HG03354 (cell line): ENCODE results near the gene CCDC60.
"Not testable (repeated sequence)": the region's sequence is repeated elsewhere in the genome, so short reads cannot be mapped to it uniquely, and the experiment has no call there.

Experiments
- ATAC-seq: cut with Tn5 transposase; IDR thresholded peaks from one replicate; pipeline ENCODE4 v1.9.1; 2021; ENCODE audit warnings: mild to moderate bottlenecking; ENCODE audit not compliant: unreplicated experiment, poor library complexity, severe bottlenecking

CCDC60 gene

GRCh38 chr12:119327471-119327870 lies 7.1 kb upstream of the CCDC60 start:
- no peak for ATAC-seq

DNA sequence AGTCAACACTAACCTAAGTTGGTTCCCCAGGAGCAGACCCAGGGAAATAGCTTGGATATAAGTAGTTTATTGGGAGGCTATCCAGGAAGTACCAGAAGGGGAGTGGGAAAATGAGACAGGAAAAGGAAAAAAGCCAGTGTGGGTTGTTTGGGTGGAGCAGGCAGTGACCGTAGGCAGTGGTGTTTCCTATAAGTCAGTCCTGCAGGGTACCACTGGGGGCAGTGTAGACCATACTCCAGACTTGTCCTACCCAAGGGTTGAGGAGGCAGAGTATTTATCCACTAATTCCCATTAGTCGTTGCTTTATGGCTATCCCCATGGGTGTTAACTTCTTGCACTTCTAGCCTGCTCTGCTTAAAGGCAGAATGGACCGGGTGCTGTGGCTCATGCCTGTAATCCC lies 6.4 kb upstream of the CCDC60 start:
- no peak for ATAC-seq

DNA sequence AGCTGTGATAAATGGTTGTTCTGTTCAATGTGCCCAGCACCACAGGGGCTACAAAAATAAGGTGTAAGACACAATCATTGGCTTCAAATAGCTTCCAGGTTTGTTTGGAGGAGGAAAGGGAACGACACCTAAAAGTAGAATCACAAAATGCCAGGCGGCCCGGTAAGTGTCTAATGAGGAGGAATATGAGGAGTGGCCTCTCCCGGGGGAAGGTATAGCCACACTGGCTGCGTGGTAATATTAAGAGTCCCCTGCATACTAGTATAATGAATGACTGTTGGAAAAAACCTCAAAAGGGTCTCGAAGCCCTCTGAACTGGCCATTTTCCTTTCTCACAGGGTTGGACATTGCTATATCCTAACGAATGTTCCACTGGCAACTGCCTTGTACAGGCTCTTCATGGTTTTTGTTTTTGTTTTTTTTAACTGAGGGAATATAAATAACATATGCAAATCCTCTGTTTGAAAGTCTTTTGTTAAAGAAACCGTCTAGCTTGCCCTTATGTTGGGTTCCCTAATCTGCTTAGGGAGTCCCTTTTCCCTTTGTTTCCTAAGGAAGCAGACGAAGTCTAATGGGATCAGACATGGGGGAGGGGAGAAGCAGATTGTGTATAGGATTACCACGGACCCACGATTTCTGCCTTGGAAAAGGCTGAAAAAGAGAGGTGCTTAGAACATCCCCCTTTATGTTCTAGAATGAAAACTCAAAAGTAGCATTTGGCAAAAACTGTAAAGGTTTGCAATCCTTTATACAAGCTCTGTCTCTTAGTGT lies 4.2 kb downstream of the CCDC60 start:
- ATAC-seq = no peak

DNA sequence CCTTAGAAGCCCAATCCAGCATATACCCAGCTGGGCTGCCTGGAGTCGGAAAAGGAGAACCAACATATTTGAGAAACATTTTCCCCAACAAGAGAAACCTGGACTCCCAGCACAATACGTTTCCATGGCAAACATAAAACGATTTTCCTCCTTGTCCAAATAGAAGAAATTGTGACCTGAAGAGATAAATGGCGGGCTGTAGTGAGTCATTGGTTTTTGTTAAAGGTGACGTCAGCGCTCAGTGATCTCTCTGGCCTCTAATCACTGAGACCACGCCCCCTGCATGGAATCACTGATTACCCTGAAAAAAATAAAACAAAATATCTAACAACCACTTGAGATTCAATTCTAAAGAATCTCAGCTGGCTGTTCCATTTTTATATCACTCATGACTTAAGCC lies 6.0 kb downstream of the CCDC60 start:
- ATAC-seq = no peak

GRCh38 chr12:119341020-119341419 lies 6.5 kb downstream of the CCDC60 start:
- no peak for ATAC-seq

DNA sequence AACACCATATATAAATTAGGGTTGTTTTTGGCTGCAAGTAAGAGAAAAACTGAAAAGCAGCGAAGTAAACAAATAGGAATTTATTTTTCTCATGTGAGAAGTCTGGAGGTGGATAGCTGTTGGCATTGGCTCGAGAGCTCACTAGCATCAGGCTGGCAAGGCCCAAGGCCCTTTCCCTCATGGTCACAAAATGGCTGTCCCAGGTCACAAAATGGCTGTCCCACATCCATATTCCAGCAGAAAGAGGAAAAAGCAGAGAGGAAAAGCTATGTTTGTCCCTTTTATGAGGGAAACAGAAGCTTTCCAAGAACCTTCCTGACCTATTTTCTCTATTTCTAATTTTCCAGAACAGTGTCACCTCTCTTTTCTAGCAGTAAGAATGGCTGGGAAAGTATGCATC lies 7.5 kb downstream of the CCDC60 start:
- ATAC-seq = no peak

DNA sequence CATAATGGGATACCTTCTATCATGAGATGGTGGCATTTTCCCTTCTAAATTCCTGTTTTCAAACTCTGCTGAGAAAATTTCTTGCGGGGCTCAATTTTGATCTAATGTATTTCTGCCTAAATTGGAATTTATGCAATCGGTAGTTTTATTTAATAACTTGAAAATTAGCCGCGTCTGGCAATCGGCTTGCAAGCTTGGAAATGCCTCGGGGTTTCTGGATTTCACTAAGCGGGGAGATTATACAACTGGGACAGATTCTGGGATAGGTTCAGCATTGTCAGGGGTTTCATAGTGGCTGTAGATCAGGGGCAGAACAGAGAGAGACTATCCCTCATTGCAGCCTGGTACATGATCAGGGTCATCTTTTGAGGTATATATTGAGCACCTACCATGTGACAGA lies 8.6 kb downstream of the CCDC60 start:
- ATAC-seq = no peak

DNA sequence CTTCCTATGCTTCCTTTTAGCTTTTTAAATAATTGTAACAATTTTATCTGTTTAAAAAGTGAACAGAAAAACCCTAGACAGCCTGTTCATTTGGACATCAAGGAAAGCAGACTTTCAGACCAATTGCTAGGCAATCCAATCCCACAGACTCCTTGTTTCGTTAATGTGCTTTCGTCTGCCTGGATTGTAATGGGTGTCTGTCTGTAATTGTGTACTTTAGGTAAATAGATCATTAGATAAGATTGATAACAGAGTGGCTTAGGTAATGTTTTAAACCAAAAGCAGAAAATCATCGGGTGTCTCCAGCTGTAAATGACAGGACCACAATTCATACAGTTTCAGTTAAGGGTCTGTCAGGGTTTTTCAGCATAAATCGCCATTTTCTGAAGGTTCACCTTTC lies 19.6 kb downstream of the CCDC60 start:
- ATAC-seq = no peak

DNA sequence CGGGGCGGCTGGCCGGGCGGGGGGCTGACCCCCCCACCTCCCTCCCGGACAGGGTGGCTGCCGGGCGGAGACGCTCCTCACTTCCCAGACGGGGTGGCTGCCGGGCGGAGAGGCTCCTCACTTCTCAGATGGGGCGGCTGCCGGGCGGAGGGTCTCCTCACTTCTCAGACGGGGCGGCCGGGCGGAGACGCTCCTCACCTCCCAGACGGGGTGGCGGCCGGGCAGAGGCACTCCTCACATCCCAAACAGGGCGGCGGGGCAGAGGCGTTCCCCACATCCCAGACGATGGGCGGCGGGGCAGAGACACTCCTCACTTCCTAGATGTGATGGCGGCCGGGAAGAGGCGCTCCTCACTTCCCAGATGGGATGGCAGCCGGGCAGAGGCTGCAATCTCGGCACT lies 25.8 kb downstream of the CCDC60 start:
- not testable (repeated sequence) for ATAC-seq

DNA sequence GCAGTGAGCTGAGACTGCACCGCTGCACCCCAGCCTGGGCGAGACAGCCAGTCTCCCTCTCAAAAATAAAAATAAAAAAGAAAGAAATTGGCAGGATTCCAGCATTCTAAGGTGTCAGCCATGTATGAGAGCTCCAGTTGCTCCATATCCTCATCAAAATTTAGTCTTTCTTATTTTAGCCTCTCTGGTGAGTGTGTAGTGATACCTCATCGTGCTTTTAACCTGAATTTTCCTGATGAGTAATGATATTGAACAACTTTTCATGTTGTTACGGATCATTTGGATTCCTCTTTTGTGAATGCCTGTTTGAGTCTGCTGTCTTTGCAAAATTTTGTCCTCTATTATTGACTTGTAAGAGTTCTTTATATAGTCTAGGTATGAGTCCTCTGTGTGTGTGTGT lies 28.5 kb downstream of the CCDC60 start:
- ATAC-seq = no peak

DNA sequence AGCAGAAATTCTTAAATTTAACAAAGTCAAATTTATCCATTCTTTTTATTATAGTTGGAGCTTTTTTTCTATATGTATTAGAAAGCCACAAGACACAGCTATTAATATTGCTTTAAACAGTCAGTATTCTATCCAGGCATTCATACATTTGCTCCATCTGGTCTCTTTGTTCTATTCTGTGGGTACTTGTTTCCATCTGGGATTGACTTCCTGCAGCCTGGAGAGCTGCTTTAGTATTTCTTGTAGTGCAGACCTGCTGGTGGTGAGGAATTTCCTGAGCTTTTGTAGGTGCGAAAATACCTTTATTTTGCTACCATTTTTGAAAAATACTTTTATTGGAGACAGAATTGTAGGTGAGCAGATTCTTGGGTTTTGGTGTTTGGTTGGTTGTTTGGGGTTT lies 29.0 kb downstream of the CCDC60 start:
- no peak for ATAC-seq

DNA sequence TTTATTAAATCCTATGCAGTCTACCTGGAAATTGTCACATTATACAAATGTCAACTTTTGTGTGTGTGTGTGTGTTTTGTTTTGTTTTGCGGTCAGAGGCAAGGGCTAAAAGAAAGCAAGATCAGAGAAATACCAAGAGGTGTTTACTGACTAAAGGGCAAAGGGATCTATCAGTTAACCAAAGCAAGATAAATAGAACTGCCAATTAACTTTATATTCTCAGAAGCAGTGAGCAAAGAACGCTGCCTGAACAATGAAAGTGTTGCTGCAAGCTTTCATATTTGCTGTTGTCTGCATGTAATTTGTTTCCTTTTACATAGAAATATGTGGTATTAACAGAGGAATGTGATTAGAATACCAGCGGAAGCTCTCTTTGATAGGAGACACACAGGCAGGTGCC lies 30.9 kb downstream of the CCDC60 start:
- no peak for ATAC-seq

DNA sequence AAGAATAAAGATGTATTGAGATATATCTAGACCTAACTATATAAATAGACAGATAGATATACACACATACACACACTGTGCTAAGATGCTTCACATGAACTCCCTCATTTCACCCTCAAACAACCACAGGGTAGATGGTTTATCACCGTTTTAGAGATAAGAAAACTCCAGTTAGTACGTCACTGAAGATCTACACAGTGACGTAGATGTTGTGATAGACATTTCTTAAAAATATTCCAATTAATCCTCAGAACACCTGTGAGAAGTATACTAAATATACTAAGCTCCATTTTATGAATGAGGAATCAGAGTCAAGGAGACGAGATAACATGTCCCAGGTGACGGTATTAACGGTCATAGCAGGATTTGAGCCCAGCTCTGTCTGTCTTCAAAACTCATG lies 31.5 kb downstream of the CCDC60 start:
- no peak for ATAC-seq

GRCh38 chr12:119369161-119369560 lies 34.6 kb downstream of the CCDC60 start:
- no peak for ATAC-seq

DNA sequence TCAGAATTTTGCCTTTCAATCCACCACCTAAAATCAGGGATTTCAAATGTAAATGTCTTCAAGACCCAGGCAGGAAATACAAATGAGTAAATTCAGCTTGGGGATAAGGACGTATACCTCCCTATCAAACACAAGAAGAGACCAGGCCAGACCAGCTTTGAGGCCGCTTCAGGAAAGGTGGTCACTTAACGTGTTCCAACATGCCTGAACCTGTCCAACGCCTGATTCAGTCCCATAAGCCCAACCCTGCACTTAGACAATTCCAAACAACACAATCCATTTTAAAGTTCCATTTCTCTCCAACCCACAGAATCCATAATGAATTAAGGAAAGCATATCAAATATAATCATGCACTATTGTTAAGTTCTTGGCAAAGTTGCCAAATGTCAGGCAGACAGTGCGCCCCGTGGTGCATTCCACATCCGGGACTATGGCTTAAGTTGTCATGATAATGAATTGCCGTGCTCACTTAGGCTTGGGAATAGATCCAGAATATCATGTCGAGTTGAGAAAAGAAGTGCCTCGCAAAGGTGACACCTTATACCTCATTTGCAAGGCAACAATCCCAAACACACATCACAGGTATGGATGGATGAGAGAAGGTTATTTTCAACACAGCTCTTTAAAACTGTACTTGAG lies 35.5 kb downstream of the CCDC60 start:
- ATAC-seq = no peak

DNA sequence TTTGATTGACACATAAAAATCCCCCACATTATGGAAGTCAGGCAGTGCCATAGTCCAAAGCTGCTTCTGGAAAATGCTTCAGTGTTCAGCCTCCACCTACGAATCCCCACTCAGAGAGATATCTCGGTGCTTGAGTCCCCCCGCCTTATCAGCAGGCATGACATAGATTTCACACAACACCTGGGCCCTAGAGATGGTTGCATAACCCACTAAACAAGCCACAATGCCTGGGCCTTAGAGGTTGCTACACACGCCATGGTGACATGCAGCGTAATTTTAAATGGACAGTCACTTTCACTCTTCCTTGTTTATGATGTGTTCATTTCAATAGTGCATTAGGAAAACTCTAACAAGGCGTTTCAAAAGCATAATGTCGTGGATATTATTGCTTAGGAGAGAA lies 38.0 kb downstream of the CCDC60 start:
- ATAC-seq = no peak

- no peak for ATAC-seq
Measured at GRCh38 chr12:119373001-119373400, 38.5 kb downstream of the CCDC60 start.

- ATAC-seq = no peak
Measured at GRCh38 chr12:119373666-119374065, 39.1 kb downstream of the CCDC60 start.

GRCh38 chr12:119374635-119375034 lies 40.1 kb downstream of the CCDC60 start:
- no peak for ATAC-seq

- ATAC-seq = no peak
Measured at GRCh38 chr12:119375075-119375882, 40.8 kb downstream of the CCDC60 start.

GRCh38 chr12:119375883-119376190 lies 41.3 kb downstream of the CCDC60 start:
- no peak for ATAC-seq
